EH (cell line): ENCODE results near the gene RBPMS2.

ENCODE experiments used
- DNase-seq: peaks from one replicate; pipeline ENCODE4 v3.0.0-alpha.2; 2015; ENCODE audit warnings: low read depth

The RBPMS2 gene

DNA sequence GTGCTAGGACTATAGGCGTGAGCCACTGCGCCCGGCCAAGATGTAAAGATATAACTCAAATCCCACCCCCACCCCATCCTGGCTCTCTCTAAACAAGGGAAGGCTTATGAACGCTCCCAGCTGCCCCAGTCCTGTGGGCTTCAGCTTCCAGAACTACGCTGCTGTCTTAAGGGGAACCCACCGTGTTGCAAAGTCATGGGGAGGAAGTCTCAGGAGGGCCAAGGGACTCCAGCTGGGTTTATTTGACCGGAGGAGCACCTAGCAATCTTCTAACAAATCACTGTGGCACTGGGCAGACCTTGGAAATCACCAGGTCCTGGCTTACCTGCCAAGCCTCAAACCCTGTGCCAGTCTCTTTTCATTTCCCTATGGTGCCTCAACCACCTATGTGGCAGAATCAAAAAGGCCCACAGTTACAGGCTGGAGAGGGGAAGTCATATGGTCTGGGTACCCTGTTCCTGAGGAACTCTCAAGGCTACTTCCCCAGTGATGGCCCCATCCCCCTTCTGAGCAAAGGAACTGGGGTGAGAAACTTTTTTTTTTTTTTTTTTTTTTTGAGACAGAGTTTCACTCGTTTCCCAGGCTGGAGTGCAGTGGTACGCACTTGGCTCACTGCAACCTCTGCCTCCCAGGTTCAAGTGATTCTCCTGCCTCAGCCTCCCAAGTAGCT is 83.4 kb downstream of the RBPMS2 start:
- DNase-seq = no peak

GRCh38 chr15:64690578-64691296 is 84.7 kb downstream of the RBPMS2 start:
- no peak for DNase-seq

GRCh38 chr15:64690008-64690407 is 85.4 kb downstream of the RBPMS2 start:
- DNase-seq = no peak
